Measurements from ENCODE around the gene NHERF2.
"Not testable (repeated sequence)": the region's sequence is repeated elsewhere in the genome, so short reads cannot be mapped to it uniquely, and the experiment has no call there.

The NHERF2 gene

GRCh38 chr16:2027024-2028010, 615 bp downstream of the NHERF2 start:
- no peak for DNase-seq (ENCODE audit: low read depth in 2 of 2, low spot score in 1 of 2)

GRCh38 chr16:2028146-2028545, 1.4 kb downstream of the NHERF2 start:
- DNase-seq (ENCODE audit: low read depth in 2 of 2, low spot score in 1 of 2): no peak

GRCh38 chr16:2028620-2029220, 2.0 kb downstream of the NHERF2 start:
- no peak for DNase-seq (ENCODE audit: low read depth in 2 of 2, low spot score in 1 of 2)

GRCh38 chr16:2029350-2029749, 2.6 kb downstream of the NHERF2 start:
- no peak for DNase-seq (ENCODE audit: low read depth in 2 of 2, low spot score in 1 of 2)

GRCh38 chr16:2030036-2030435, 3.3 kb downstream of the NHERF2 start:
- no peak for DNase-seq (ENCODE audit: low read depth in 2 of 2, low spot score in 1 of 2)

GRCh38 chr16:2031081-2031577, 4.4 kb downstream of the NHERF2 start:
- DNase-seq (ENCODE audit: low read depth in 2 of 2, low spot score in 1 of 2): no peak

- no peak for DNase-seq (ENCODE audit: low read depth in 2 of 2, low spot score in 1 of 2)
Observed at GRCh38 chr16:2032285-2033056, 5.8 kb downstream of the NHERF2 start.

GRCh38 chr16:2033057-2033908, 6.6 kb downstream of the NHERF2 start:
- no peak for DNase-seq (ENCODE audit: low read depth in 2 of 2, low spot score in 1 of 2)

GRCh38 chr16:2033909-2034695, 7.4 kb downstream of the NHERF2 start:
- not testable (repeated sequence) for DNase-seq (ENCODE audit: low read depth in 2 of 2, low spot score in 1 of 2)

GRCh38 chr16:2034696-2035430, 8.2 kb downstream of the NHERF2 start:
- DNase-seq (ENCODE audit: low read depth in 2 of 2, low spot score in 1 of 2): no peak

GRCh38 chr16:2035431-2036199, 8.9 kb downstream of the NHERF2 start:
- DNase-seq (ENCODE audit: low read depth in 2 of 2, low spot score in 1 of 2): no peak

GRCh38 chr16:2036200-2036966, 9.7 kb downstream of the NHERF2 start:
- no peak for DNase-seq (ENCODE audit: low read depth in 2 of 2, low spot score in 1 of 2)

- no peak for DNase-seq (ENCODE audit: low read depth in 2 of 2, low spot score in 1 of 2)
Observed at GRCh38 chr16:2037115-2037514, 10.4 kb downstream of the NHERF2 start.

- no peak for DNase-seq (ENCODE audit: low read depth in 2 of 2, low spot score in 1 of 2)
Observed at GRCh38 chr16:2037647-2038381, 11.1 kb downstream of the NHERF2 start.

- no peak for DNase-seq (ENCODE audit: low read depth in 2 of 2, low spot score in 1 of 2)
Observed at GRCh38 chr16:2038382-2039231, 11.9 kb downstream of the NHERF2 start.

All from stimulated activated CD8-positive, alpha-beta memory T cell treated with anti-CD3 and anti-CD28 coated beads, Interleukin-4, amount 100 ng/mL, for 1 hour (primary cell).